GM21723 (cell line): ENCODE measurements around the gene MLXIPL.
"Not testable (repeated sequence)": the region's sequence is repeated elsewhere in the genome, so short reads cannot be mapped to it uniquely, and the experiment has no call there.

ENCODE experiments used
- ATAC-seq: cut with Tn5 transposase; IDR thresholded peaks from one replicate; pipeline ENCODE4 v1.9.1; 2021; ENCODE audit warnings: mild to moderate bottlenecking, moderate library complexity; ENCODE audit not compliant: unreplicated experiment

The MLXIPL gene, protein sequence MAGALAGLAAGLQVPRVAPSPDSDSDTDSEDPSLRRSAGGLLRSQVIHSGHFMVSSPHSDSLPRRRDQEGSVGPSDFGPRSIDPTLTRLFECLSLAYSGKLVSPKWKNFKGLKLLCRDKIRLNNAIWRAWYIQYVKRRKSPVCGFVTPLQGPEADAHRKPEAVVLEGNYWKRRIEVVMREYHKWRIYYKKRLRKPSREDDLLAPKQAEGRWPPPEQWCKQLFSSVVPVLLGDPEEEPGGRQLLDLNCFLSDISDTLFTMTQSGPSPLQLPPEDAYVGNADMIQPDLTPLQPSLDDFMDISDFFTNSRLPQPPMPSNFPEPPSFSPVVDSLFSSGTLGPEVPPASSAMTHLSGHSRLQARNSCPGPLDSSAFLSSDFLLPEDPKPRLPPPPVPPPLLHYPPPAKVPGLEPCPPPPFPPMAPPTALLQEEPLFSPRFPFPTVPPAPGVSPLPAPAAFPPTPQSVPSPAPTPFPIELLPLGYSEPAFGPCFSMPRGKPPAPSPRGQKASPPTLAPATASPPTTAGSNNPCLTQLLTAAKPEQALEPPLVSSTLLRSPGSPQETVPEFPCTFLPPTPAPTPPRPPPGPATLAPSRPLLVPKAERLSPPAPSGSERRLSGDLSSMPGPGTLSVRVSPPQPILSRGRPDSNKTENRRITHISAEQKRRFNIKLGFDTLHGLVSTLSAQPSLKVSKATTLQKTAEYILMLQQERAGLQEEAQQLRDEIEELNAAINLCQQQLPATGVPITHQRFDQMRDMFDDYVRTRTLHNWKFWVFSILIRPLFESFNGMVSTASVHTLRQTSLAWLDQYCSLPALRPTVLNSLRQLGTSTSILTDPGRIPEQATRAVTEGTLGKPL

DNA sequence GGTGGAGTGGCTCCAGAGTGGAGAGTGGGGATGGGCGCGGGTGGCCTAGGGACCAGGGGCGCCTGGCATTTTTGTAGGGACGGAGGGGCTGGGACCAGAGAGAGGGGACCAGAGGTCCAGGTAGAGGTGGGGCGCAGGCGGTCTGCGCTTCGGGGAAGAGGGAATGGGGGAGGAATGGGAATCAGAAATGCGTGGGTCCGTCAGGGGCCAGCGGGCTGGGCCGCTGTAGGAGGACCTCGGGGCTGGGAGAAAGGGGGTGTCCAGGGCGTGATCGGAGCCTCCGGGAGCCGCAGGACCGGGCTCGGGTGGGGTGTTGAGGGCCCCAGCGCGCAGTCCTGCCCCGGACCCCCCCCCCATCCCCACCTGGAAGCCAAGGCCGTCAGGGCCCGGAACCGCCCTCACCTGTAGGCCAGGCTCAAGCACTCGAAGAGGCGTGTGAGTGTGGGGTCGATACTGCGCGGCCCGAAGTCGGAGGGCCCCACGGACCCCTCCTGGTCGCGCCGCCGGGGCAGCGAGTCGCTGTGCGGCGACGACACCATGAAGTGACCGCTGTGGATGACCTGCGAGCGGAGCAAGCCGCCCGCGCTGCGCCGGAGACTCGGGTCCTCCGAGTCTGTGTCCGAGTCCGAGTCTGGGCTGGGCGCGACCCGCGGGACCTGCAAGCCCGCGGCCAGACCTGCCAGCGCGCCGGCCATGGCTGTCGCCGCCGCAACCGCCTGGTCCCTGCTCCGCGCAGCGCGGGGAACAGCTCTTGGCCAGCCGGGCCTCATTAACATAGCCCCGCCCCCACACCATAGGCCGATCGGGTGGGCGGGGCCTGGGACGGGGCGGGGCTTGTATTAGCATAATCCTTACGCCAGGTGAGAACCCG, at the start of gene MLXIPL:
Gene MLXIPL, minus strand, starts transcription at position 725 of the 871 bp plus-strand sequence. Its CDS starts 30 bp downstream, at position 695.
- ATAC-seq, result no peak

DNA sequence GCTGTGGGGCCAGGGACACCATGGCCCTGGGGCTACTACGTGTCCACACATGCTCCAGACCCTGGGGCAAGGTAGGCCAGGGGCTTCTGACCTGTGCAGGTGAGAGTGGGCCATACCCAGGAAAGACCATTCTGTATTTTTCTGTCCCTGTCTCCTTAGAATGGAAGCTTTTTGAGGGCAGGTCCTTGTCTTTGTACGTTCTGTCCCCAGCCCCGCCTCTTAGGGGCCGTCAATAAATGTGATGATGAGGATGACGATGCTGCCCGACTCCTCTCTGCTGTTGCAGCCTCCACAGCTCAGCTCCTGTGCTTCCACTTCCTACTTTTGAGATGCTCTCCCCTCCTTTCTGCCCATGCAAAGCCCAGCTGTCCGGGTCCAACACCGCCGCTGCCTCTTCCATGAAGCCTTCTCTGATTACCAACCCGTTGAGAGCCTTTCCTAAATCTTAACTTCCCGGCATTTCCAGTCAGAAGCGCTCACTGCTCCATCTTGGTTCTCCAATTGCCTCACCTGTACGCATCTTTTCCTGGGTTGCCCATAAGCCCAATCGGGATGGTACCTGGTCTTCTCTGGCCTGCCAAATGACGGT, 47.6 kb upstream of the MLXIPL start:
- no peak for ATAC-seq

DNA sequence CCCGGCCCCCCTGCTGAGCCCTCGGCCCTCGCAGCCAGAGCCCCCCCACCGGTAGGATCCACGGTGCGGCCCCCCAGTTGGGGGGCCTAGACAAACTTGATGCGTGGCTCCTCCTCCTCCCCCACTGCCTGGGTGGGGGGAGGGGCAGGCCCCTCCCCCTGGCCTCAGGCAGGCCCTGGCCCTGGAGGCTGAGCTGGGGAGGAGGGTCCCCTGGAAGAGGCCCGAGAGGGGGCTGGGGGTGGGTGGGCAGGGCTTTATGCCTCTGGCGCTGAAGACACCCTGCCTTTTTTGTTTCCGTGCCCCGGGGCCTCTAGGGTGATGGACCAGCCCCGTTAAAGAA, 47.0 kb upstream of the MLXIPL start:
- ATAC-seq, result no peak

DNA sequence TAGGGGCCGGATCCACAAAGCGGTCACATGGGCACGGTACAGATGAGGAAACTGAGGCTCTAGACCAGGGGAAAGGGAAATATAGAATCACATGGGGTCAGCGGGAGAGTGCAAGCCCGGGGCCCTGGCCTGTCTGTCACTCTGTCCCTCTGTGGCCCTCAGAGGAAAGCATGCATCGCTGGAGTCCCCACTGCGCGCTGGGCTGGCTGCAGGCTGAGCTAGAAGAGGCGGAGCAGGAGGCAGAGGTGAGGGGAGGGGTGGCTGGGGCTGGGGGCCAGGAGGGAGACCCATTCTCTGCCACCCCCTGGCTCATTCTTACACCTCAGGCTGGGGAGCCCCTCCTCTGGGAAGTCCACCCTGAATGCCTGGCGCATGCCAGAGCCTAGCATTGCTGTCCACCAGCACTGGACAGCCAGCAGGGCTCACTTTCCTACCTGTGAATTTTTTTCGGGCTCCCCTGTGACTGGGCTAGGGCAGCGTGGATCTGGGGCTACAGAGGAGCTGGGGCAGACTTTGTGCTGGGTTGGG, 45.6 kb upstream of the MLXIPL start:
- ATAC-seq, result no peak

DNA sequence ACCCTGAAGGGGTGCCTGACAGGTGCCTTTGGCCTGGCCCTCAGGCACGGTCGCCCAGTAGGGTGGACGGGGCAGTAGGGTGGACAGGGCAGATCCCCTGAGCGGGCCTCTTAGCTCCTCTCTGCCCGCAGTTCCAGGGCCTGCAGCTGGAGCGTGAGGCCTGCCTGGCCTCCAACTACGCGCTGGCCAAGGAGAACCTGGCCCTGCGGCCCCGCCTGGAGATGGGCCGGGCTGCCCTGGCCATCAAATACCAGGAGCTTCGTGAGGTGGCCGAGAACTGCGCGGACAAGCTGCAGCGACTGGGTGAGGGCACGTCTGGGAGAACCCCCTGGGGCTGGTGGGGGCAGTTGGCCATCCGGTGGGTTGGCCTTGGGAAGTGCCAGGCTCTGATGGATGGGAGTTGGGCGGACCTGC, 45.0 kb upstream of the MLXIPL start:
- no peak for ATAC-seq

DNA sequence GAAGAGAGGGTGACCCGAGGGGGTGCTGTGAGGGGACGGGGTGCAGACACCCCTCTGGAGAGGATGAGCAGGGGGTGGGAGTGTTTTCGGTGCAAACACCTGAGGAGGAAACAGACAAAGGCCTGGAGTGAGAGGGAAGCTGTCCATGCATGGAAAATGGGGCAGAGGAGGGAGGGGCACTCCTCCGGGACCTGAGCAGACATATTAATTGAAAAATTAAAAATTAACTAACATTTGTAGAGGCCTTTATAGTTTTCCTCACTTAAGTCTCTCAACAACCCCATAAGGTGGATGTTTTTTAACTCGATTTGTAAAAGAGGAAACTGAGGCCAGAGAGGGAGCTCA, 44.5 kb upstream of the MLXIPL start:
- no peak for ATAC-seq

DNA sequence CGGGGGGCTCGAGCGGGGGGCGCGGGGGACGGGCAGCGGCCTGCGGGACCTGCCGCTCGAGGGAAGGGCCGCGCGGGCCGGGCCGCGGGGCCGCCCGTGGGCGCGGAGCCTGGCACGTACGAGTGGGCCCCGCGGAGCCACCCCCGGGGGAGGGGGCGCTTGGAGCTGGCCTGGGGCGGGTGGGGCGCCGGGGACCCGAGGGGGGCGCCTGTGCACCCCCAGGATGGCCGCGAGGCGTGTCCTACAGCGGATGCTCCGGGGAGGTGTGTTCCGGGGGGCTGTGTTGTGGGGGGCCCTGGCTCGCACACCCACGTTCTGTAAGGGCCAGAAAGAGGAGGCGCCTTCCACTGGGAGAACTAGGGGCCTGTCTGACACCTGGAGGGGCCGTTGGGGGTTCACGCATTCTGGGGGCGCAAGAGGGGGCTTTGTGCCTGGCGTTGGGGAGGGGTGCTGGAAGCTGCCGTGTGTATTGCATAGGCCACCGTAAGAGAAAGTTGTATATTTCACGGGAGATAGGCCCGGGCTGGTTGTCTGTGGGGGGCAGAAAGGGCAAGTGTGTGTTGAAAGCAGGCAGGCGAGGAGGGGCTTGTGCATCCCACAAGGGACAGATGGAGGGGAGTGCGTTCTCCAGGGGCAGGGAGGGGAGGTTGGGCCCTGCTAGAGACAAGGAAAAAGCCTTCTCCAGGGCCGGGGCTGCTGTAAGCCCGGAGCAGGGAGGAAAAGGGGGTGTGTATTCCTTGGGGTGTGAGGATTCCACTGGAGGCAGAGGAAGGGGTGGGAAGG, 44.0 kb upstream of the MLXIPL start:
- ATAC-seq, result peak; percentile 11

DNA sequence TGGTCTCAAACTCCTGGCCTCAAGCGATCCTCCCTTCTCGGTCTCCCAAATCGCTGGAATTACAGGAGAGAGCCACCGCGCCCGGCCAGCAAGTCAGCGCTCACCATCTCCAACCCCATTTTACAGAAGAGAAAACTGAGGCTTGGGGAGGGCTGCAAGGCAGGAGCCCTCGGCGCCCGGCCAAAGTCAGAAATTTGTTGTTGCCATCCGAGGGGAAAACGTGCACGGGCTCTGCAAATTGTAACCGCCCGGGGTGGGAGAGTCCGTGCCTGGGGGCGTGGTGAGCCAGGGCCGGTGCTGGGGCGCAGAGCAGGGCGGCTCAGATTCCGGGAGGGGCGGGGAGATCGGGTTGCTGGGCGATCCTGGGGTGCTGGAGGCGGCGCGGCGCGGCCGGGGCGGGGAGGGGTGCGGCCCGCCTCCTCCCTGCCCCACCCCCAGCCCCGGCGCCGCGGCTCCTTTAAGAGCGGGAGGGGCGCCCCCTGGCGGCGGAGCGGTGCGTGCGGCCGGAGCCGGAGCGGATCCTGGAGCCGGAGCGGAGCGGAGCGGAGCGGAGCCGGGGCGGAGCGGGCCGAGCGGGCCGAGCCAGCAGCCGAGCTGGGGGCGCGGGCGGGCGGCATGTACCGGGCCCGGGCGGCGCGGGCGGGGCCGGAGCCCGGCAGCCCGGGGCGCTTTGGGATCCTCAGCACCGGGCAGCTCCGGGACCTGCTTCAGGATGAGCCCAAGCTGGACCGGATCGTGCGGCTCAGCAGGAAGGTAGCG, 43.2 kb upstream of the MLXIPL start, which contains the start of gene VPS37D:
Gene VPS37D, plus strand, starts transcription at position 488 of the 759 bp plus-strand sequence. Its CDS starts 128 bp downstream, at position 616.
- peak; percentile 95 for ATAC-seq

DNA sequence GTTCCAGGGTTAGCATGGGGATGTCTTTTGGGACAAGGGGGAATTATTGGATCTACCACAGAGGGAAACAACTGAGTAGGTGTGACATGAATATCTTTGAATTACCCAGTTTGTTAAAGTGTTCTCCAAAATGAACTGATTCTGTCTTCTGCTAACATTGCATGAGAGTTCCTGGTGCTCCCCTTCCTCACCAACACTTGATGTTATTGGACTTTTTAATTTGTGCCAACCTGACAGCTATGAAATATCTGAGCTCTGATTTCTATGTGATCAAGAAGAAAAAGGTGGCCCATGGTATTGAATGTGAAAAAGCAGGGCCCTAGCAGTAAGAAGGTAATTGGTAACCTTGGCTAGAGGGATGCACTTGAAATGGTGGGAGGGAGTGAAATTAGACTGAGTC, 38.7 kb upstream of the MLXIPL start:
- ATAC-seq, result no peak

DNA sequence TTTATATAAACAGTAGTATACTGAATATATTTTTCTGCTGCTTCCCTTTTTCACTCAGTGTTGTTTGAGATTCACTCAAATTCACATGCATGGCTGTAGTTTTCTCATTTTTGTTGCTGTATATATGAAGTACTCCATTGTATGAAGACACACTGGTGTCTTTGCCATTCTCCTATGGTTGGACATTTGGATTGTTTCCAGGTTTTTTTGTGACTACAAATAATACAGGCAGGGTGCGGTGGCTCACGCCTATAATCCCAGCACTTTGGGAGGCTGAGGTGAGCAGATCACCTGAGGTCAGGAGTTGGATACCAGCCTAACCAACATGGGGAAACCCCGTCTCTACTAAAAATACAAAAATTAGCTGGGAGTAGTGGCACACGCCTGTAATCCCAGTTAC, 36.3 kb upstream of the MLXIPL start:
- ATAC-seq, result not testable (repeated sequence)

DNA sequence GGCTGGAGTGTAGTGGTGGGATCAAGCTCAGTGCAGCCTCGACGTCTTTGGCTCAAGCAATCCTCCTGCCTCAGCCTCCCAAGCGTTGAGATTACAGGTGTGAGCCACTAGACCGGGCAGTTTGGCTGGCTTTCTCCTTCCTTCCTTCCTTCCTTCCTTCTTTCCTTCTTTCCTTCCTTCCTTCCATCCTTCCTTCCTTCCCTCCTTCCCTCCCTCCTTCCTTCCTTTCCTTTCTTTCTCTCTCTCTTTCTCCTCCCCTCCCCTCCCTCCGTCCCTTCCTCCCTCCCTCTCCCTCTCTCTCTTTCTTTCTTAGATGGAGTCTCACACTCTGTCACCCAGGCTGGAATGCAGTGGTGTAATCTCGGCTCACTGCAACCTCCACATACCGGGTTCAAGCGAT, 35.7 kb upstream of the MLXIPL start:
- ATAC-seq, result no peak

DNA sequence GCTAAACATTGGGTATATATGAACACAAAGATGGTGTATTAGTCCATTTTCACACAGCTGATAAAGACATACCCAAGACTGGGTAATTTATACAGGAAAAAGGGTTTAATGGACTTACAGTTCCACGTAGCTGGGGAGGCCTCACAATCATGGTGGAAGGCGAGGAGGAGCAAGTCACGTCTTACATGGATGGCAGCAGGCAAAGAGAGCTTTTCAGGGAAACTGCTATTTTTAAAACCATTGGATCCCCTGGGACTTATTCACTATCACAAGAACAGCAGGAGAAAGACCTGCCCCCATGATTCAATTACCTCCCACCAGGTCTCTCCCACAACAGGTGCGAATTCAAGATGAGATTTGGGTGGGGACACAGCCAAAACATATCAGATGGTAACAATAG, 31.0 kb upstream of the MLXIPL start:
- ATAC-seq, result not testable (repeated sequence)

DNA sequence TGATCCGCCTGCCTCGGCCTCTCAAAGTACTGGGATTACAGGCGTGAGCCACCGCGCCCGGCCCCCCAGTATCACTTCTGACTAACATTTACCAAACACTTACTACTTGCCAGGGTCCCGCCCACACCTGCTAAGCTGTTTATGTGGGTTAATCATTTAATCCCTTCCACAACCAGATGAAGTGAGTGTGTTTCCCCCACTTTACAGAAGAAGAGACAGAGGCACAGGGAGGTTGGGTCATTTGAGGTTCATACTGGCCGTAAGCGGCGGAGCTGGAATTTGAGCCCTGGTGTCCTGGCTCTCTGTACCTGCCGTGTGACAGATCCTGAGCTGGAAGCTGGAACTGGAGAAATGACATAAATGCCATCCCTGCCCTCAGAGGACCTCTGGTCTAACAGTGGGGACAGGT, 28.2 kb upstream of the MLXIPL start:
- ATAC-seq, result no peak

DNA sequence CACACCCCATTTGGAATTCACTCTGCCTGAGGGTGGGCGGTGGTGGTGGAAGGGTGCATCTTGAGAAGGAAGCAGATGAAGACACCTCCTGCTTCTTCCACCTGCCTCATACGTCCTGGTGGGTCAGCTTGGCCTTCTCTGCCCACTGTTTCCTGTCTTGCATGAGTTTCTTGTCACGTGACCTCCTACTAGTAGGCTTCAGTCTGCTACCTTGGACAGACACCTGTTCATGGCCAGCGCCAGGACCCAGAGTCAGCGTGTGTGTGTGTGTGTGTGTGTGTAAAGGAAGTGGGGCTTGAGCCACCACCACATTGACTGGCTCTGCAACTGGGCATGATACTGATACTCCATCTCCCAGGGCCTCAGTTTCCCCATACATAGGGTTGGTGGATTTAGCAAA, 26.2 kb upstream of the MLXIPL start:
- no peak for ATAC-seq

DNA sequence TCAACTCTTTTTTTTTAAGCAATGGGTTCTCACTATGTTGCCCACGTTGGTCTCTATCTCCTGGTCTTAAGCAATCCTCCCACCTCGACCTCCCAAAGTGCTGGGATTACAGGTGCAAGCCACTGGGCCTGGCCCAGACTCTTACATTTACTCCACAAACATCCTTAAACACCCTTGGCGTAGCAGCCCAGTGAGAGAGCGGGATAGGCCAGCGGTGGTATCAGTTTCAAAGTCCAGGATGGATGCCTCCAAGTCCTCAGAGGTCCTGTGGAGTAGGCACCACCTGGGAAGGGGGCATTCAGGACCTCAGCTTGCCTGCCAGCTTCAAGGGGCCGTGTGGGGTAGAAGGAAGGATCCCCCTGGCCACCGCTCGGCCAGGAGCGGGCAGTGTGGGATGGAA, 25.3 kb upstream of the MLXIPL start:
- no peak for ATAC-seq

DNA sequence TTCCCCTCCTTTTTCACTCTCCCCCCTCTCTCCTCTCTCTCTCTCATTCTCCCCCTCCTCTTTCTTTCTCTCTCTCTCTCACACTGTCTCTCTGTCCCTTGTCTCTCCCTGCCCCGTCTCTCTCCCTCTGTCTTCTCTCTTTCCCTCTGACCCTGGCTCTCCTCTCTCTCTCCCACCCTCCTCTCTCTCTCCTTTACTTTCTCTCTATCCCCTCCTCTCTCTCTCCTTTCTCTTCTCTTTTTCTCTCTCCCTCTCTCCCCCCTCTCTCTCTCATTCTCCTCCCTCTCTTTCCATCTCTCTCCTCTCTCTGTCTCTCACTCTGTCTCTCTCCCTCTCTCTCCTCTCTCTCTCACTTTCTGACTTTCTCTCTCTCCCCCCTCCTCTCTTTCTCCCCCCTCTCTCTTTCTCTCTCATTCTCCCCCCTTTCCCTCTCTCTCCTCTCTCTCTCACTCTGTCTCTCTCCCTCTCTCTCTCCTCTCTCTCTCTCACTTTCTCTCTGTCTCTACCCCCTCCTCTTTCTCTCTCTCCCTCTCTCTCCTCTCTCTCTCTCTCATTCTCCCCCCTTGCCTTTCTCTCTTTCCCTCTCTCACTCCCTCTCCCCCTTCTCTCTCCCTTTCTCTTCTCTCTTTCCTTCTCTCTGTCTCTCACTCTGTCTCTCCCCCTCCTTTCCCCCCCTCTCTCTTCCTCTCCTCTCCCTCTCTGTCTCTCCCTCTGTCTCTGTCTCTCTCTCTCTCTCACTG, 24.4 kb upstream of the MLXIPL start:
- no peak for ATAC-seq

DNA sequence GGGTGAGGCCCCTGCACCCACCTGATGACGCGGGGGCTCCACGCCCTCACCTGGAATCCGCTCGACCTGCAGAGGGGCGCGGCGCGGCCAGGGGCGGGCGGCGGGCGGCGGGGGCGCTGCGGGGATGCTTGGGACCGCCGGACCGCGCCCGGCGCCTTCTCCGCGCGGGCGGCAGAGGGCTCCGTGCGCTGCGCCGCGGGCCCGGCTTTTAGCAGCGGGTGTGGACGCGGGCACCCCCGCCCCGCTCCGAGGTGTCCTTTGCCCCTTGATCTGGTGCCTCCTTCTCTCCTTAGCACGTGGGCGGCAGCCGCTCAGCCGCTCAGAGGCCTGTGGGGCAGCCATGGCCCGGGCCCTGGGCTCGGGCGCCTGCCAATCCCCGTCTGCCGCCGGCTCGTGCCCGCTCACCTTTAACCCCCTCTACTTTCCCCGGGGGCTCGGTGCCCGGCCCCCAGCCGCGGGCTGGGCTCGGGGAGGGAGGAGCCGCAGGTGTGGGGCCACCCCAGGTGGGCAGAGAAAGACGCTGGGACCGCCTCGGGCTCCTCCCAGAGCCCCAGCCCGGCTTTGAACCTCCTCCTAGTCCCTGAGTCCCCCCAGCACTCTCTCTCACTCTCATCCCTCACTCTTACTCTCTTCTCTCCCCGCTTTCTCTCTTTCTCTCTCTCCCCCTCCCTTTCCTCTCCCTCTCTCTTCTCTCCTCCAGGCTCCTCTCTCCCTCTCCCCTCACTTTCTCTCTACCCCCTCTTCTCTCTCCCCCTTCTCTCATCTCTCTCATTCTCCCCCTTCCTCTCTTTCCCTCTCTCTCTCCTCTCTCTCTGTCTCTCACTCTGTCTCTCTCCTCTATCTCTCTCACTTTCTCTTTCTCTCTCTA, 23.6 kb upstream of the MLXIPL start:
- ATAC-seq, result no peak
